K562 (cell line): Measurements from ENCODE around the gene ERCC1. TPM values are rescaled to one million over a fixed set of nuclear protein-coding genes. Genes with fewer than 3 reads are reported as not detected.

Source experiments
- ATAC-seq: fragments of 200-7000 bp; cut with Tn5 transposase; 3 replicates; pipeline ENCODE4 v1.9.1; 2020; ENCODE audit warnings: moderate library complexity
- BruUV-seq: library from RNA; stranded (reverse); fragments of 400-500 nt; replicated peaks from 2 replicates; lab custom pipeline; 2021; lab: Mats Ljungman, UMichigan
- CTCF ChIA-PET: fragments of 300-600 bp; formaldehyde crosslinking; extraction: SDS; loops from one replicate; lab custom pipeline; 2021; ENCODE audit warnings: low intra/inter-chr PET ratio; lab: Yijun Ruan, JAX
- POLR2A ChIA-PET: fragments of 300-600, 350-650 bp; sonication (Branson Sonifier 250); formaldehyde crosslinking; extraction: SDS; loops from one replicate; lab custom pipeline; 2021; ENCODE audit warnings: antibody characterized with exemption, inconsistent platforms; lab: Yijun Ruan, JAX
- DNase-seq, 4 experiments: peaks; one replicate each; pipeline versions ENCODE4 v3.0.0 to v3.0.0-alpha.2; 2011 to 2018; ENCODE audit warnings: low spot score in 3 of 4, mixed read lengths in 3 of 4; ENCODE audit errors: extremely low read depth in 1 of 4
- FAIRE-seq: peaks from 2 replicates; lab custom pipeline; 2011; peaks lifted over from hg19 to GRCh38; lab: Jason Lieb, UNC
- H2AFZ ChIP-seq: 2 replicates; pipeline ENCODE4 v1.6.0; 2011; ENCODE audit warnings: low read depth, low read length, control low read depth, inconsistent platforms
- H3K27ac ChIP-seq: fragments of 200-600 bp; 3 replicates; pipeline ENCODE4 v1.8.0; 2011; ENCODE audit warnings: low read depth, mild to moderate bottlenecking, control low read depth, inconsistent platforms, low read length, moderate library complexity, mixed read lengths; ENCODE audit errors: extremely low read depth
- H3K27me3 ChIP-seq, 2 experiments: fragments of 300-600 bp in 1 of 2; 2 replicates in 1 of 2; 3 replicates in 1 of 2; pipeline versions ENCODE4 v1.6.0 to v1.8.0; 2011; ENCODE audit warnings: inconsistent platforms in 2 of 2, low read length in 2 of 2, mild to moderate bottlenecking in 1 of 2, mixed read lengths in 1 of 2, moderate library complexity in 1 of 2; ENCODE audit not compliant: control insufficient read depth in 2 of 2, insufficient read depth in 2 of 2
- H3K36me3 ChIP-seq: fragments of 300-600 bp; 3 replicates; pipeline ENCODE4 v1.8.0; 2011; ENCODE audit warnings: mild to moderate bottlenecking, low read length, inconsistent platforms; ENCODE audit not compliant: control insufficient read depth, insufficient read depth
- H3K4me1 ChIP-seq, 2 experiments: fragments of 200-600 bp in 1 of 2; replicated peaks in 1 of 2; 2 replicates in 1 of 2; 3 replicates in 1 of 2; pipeline versions ENCODE4 v1.5.1 to v1.8.0; 2011; ENCODE audit warnings: inconsistent platforms in 2 of 2, low read length in 2 of 2, mild to moderate bottlenecking in 1 of 2, mixed read lengths in 1 of 2, moderate library complexity in 1 of 2; ENCODE audit not compliant: control insufficient read depth in 2 of 2, insufficient read depth in 2 of 2
- H3K4me2 ChIP-seq: 2 replicates; pipeline ENCODE4 v1.6.1; 2011; ENCODE audit warnings: low read length, control low read depth, inconsistent platforms, mixed read lengths; ENCODE audit not compliant: insufficient read depth
- H3K4me3 ChIP-seq: fragments of 200-600 bp; sonication (generic), shearing (Covaris generic); 2 replicates; pipeline ENCODE4 v1.5.1; 2016; ENCODE audit warnings: control low read depth, inconsistent platforms
- H3K79me2 ChIP-seq: fragments of 200-600 bp; 3 replicates; pipeline ENCODE4 v1.8.0; 2011; ENCODE audit warnings: low read length, inconsistent platforms; ENCODE audit not compliant: control insufficient read depth, insufficient read depth
- H3K9ac ChIP-seq, 2 experiments: 2 replicates each; pipeline versions ENCODE4 v1.6.0 to v1.6.1; 2011; ENCODE audit warnings: low read depth in 2 of 2, low read length in 2 of 2, control low read depth in 1 of 2, inconsistent platforms in 1 of 2, mild to moderate bottlenecking in 1 of 2, mixed read lengths in 1 of 2; ENCODE audit not compliant: insufficient read depth in 1 of 2
- H3K9me1 ChIP-seq: one replicate; pipeline ENCODE4 v1.6.0; 2011; ENCODE audit warnings: inconsistent platforms, mild to moderate bottlenecking, low read length, moderate library complexity; ENCODE audit not compliant: control insufficient read depth, insufficient read depth
- H3K9me3 ChIP-seq: replicated peaks from 2 replicates; pipeline ENCODE4 v1.5.1; 2011; ENCODE audit warnings: low read depth, low read length, inconsistent platforms; ENCODE audit not compliant: control insufficient read depth, insufficient read depth
- H4K20me1 ChIP-seq: replicated peaks from 2 replicates; pipeline ENCODE4 v1.6.1; 2011; ENCODE audit warnings: low read length, inconsistent platforms, mixed read lengths; ENCODE audit not compliant: control insufficient read depth, insufficient read depth
- CBFA2T2 ChIP-seq: fragments of 450-650 bp; conservative IDR thresholded peaks from 2 replicates; pipeline ENCODE4 v1.6.1; 2017; ENCODE audit warnings: mild to moderate bottlenecking
- CCAR2 ChIP-seq: fragments of 200-400 bp; formaldehyde crosslinking; IDR thresholded peaks from 2 replicates; pipeline ENCODE4 v1.6.1; 2017; ENCODE audit warnings: mild to moderate bottlenecking, low read depth, low read length
- E2F5 ChIP-seq: sonication (generic); formaldehyde crosslinking; IDR thresholded peaks from 2 replicates; pipeline ENCODE4 v1.8.0; 2022; ENCODE audit warnings: mild to moderate bottlenecking, missing genetic modification reagents
- ESRRB ChIP-seq: fragments of 250-450 bp; sonication (Bioruptor Pico); IDR thresholded peaks from 2 replicates; pipeline ENCODE4 v1.5.0; 2020; ENCODE audit warnings: mild to moderate bottlenecking, moderate library complexity, borderline replicate concordance
- FOXK2 ChIP-seq, 2 experiments: fragments of 450-650 bp; IDR thresholded peaks in 1 of 2; conservative IDR thresholded peaks in 1 of 2; 2 replicates each; pipeline ENCODE4 v1.6.1; 2016; ENCODE audit warnings: low read depth in 2 of 2, mild to moderate bottlenecking in 1 of 2
- HDAC8 ChIP-seq: fragments of 450-650 bp; IDR thresholded peaks from 2 replicates; pipeline ENCODE4 v1.6.1; 2016; ENCODE audit warnings: mild to moderate bottlenecking, missing genetic modification characterization, moderate library complexity, missing compliant biosample characterization
- LCOR ChIP-seq: sonication (generic); formaldehyde crosslinking; IDR thresholded peaks from 2 replicates; pipeline ENCODE4 v1.8.0; 2022; ENCODE audit warnings: mild to moderate bottlenecking, missing genetic modification reagents
- MYC ChIP-seq, 2 experiments: fragments of 250-450 bp in 1 of 2; sonication (Bioruptor Pico) in 1 of 2; IDR thresholded peaks; 2 replicates each; pipeline versions ENCODE4 v1.5.1 to v1.6.1; 2012 to 2021; ENCODE audit warnings: low read depth in 2 of 2, borderline replicate concordance in 1 of 2, improper control_type of control experiment in 1 of 2, low read length in 1 of 2, mild to moderate bottlenecking in 1 of 2, moderate library complexity in 1 of 2
- NR2C1 ChIP-seq, 2 experiments: fragments of 450-650 bp; IDR thresholded peaks; 2 replicates each; pipeline ENCODE4 v1.6.1; 2017; ENCODE audit warnings: mild to moderate bottlenecking in 2 of 2, antibody characterized with exemption in 1 of 2, inconsistent platforms in 1 of 2, missing compliant biosample characterization in 1 of 2, missing genetic modification characterization in 1 of 2
- NR3C1 ChIP-seq: sonication (generic); formaldehyde crosslinking; IDR thresholded peaks from 2 replicates; pipeline ENCODE4 v1.8.1; 2022; ENCODE audit warnings: missing genetic modification reagents
- PURB ChIP-seq: sonication (generic); formaldehyde crosslinking; IDR thresholded peaks from 2 replicates; pipeline ENCODE4 v1.9.0; 2021; ENCODE audit warnings: low read depth, mild to moderate bottlenecking, missing genetic modification reagents
- REST ChIP-seq, 2 experiments: fragments of 450-650 bp; formaldehyde crosslinking in 1 of 2; IDR thresholded peaks; 2 replicates each; pipeline versions ENCODE4 v1.4.0 to v1.6.1; 2014 to 2020; ENCODE audit warnings: mild to moderate bottlenecking in 2 of 2, borderline replicate concordance in 1 of 2, low read depth in 1 of 2
- ZKSCAN1 ChIP-seq: fragments of 150-350 bp; IDR thresholded peaks from 2 replicates; pipeline ENCODE4 v1.6.1; 2016; ENCODE audit warnings: low read depth, low read length
- WGBS: fragments of 100-300 bp; shearing (Covaris generic); methylation state at CpG from one replicate; pipeline ENCODE4 v1.1.6; 2016; ENCODE audit warnings: low coverage, mixed read lengths; ENCODE audit not compliant: insufficient coverage; ENCODE audit errors: missing lambda C conversion rate; 5-methylcytosine and 5-hydroxymethylcytosine counted together
- in situ Hi-C: fragments of 300-500 bp; cut with MboI; formaldehyde crosslinking; loops from 4 replicates; pipeline ENCODE4 v1.15.0; 2018; ENCODE audit warnings: inconsistent platforms, mixed read lengths
- intact Hi-C: fragments of 100-400 bp; cut with micrococcal nuclease; formaldehyde crosslinking; loops from 2 replicates; pipeline ENCODE4 v1.14.2; 2022
- polyA plus RNA-seq, 8 experiments: library from polyadenylated mRNA; depleted of rRNA in 4 of 8; stranded (reverse) in 5 of 8; unstranded in 3 of 8; fragments of >200 nt; fragmentation: Nextera tagmentation in 2 of 8; fragmentation: Illumina TruSeq in 1 of 8; extraction: Ambion mirVana in 2 of 8; extraction: Trizol in 1 of 8; gene quantifications; 2 replicates each; pipeline versions ENCODE4 v1.2.1 to v1.2.3, GENCODE V29; 2011 to 2014; ENCODE audit warnings: inconsistent platforms in 1 of 8, missing spikeins in 1 of 8
- total RNA-seq, 7 experiments: library from RNA; depleted of rRNA in 6 of 7; stranded (reverse); fragments of >200 nt in 6 of 7; fragmentation: Illumina TruSeq in 2 of 7; extraction: Trizol in 2 of 7; gene quantifications; 2 replicates each; pipeline versions ENCODE4 v1.2.1 to v1.2.3, GENCODE V29; 2011 to 2021; ENCODE audit warnings: low replicate concordance in 1 of 7

ERCC1 gene
- total and polyA plus RNA-seq, 9 of the 15 experiments (the other 6 are each of a cell fraction or from before 2014, with no cell fraction given) = 9.3 to 92.6 (median 60.0) TPM

DNA sequence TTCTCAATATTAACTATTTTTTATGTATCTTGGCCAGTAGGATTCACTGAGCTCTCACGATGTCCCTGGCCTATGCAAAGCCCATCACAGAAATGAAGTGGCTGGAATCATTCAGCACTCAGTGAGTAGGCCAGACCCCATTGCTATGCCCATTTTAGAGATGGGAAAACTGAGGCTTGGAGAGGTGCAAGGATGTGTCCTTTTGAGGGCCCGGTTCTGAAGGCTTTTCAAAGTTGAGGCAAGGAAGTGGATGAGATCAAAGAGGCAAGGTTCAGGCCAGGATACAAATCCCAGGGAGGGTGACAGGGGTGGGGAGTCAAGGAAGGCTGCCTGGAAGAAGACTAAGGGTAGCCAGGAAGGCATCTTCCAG, 18.7 kb upstream of the ERCC1 start:
- Histone ChIP-seq H3K4me3 (no peak overlapping the region; the same call in 1 of the 2 replicates), H3K9ac (peak overlapping the region in 1 of 2 experiments; percentile 17; a peak in 1 of 4 replicates), H3K4me1 (peaks cover 38 to 56% of the 10 kb centered on the region in 2 experiments), H3K27me3 (no peaks in the 10 kb centered on the region), H3K79me2 (no peaks in the 10 kb centered on the region), H3K36me3 (no peaks in the 10 kb centered on the region), H3K9me1 (no peaks in the 10 kb centered on the region), H3K9me3 (no peaks in the 10 kb centered on the region), H4K20me1 (0 out of 2 replicates have a peak, but pooled peaks cover 4% of the 10 kb centered on the region), H3K27ac (peak overlapping the region; percentile 92), H3K4me2 (peak overlapping the region; percentile 90), H2AFZ (no peak overlapping the region)
- ATAC-seq = no peak
- DNase-seq = no peak
- ChIA-PET POLR2A (interaction anchor here (3.6 kb wide), 1 partner anchor 26 kb away, joined by 51 read pairs; the partner anchor contains the start of gene FOSB), CTCF (interaction anchor here (0.7 to 6.4 kb wide), 2 partner anchors 32 to 36 kb away, joined by 3 to 179 read pairs; no protein-coding TSS in a partner anchor)
- 37% methylated on average over 2 of the region's 2 CpGs for WGBS
- in situ Hi-C loops (loop anchor here (5.0 kb wide), 1 partner anchor 35 kb away; no protein-coding TSS in a partner anchor), intact Hi-C loops (loop anchor here (5.0 kb wide), 1 partner anchor 200 kb away; no protein-coding TSS in a partner anchor)
- FAIRE-seq = no peak
- BruUV-seq = no TSS peak
- TF ChIP-seq PURB (no peak), NR2C1 (IDR thresholded peaks at IDR 0.05) (peak; percentile 19; the same call in 1 of the 2 replicates), NR2C1 (tag; IDR thresholded peaks at IDR 0.05) (no peak), CCAR2 (no peak), FOXK2 (conservative IDR thresholded peaks at IDR 0.05 in 1 of 2, IDR thresholded peaks at IDR 0.05 in 1 of 2; ENCODE audit: low read depth in 2 of 2) (no peak), CBFA2T2 (no peak), HDAC8 (tag) (no peak), ZKSCAN1 (no peak), NR3C1 (no peak), REST (IDR thresholded peaks at IDR 0.05; ENCODE audit: borderline replicate concordance) (no peak), REST (CRISPR knock-in tag; IDR thresholded peaks at IDR 0.05; ENCODE audit: low read depth) (no peak), MYC (IDR thresholded peaks at IDR 0.05; ENCODE audit: low read depth, low read length) (no peak), MYC (CRISPR knock-in tag; IDR thresholded peaks at IDR 0.05; ENCODE audit: borderline replicate concordance, low read depth) (no peak), LCOR (CRISPR knock-in tag) (no peak), ESRRB (CRISPR knock-in tag) (no peak), E2F5 (CRISPR knock-in tag) (no peak)
